Measurements from ENCODE around the gene NUDT16L1. TPM values are rescaled to one million over a fixed set of nuclear protein-coding genes. Genes with fewer than 3 reads are reported as not detected.
"Not testable (repeated sequence)": the region's sequence is repeated elsewhere in the genome, so short reads cannot be mapped to it uniquely, and the experiment has no call there.

The NUDT16L1 gene
- polyA plus RNA-seq, 2 donors: 18.5 to 29.3 TPM

- Histone ChIP-seq H3K27me3 (ENCODE audit: control insufficient read depth in 1 of 2, insufficient read depth in 2 of 2, low read length in 2 of 2) (no peaks in the 10 kb centered on the region), H3K4me3 (ENCODE audit: low read depth in 1 of 2, low read length in 2 of 2) (no peak overlapping the region), H3K9me3 (ENCODE audit: control insufficient read depth in 2 of 2, insufficient read depth in 1 of 2, low read depth in 1 of 2, low read length in 1 of 2) (no peaks in the 10 kb centered on the region), H3K4me1 (ENCODE audit: control insufficient read depth in 2 of 2, insufficient read depth in 2 of 2, low read length in 1 of 2) (peaks cover 0 to under 1% of the 10 kb centered on the region in 2 donors), H3K27ac (ENCODE audit: low read depth in 2 of 2, low read length in 1 of 2) (no peak overlapping the region), H3K36me3 (ENCODE audit: control insufficient read depth in 2 of 2, insufficient read depth in 2 of 2, low read length in 1 of 2) (peaks cover 14 to 25% of the 10 kb centered on the region in 2 donors)
- 93 to 96% methylated on average over 15 of the region's 15 CpGs for WGBS, 2 donors
Measured at GRCh38 chr16:4729876-4730275, 36.5 kb downstream of the NUDT16L1 start.

DNA sequence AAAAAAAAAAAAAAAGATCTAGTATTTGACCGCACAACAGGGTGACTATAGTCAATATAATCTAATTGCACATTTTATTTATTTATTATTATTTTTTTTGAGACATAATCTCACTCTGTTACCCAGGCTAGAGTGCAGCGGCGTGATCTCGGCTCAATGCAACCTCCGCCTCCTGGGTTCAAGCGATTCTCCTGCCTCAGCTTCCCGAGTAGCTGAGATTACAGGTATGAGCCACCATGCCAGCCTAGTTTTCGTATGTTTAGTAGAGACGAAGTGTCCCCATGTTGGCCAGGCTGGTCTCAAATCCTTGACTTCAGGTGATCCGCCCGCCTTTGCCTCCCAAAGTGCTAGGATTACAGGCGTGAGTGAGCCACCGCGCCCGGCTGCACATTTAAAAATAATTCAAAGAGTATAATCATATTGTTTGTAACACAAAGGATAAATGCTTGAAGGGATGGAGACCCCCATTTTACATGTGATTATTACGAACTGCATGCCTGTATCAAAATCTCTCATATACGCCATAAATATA is 39.9 kb downstream of the NUDT16L1 start:
- Histone ChIP-seq H3K27ac (ENCODE audit: low read depth in 2 of 2, low read length in 1 of 2) (peak overlapping the region in 1 of 2 donors; percentile 17), H3K4me3 (ENCODE audit: low read depth in 1 of 2, low read length in 2 of 2) (peak overlapping the region in 1 of 2 donors; percentile 94), H3K27me3 (ENCODE audit: control insufficient read depth in 1 of 2, insufficient read depth in 2 of 2, low read length in 2 of 2) (no peaks in the 10 kb centered on the region), H3K4me1 (ENCODE audit: control insufficient read depth in 2 of 2, insufficient read depth in 2 of 2, low read length in 1 of 2) (peaks cover 0 to 6% of the 10 kb centered on the region in 2 donors), H3K36me3 (ENCODE audit: control insufficient read depth in 2 of 2, insufficient read depth in 2 of 2, low read length in 1 of 2) (peaks cover 8 to 12% of the 10 kb centered on the region in 2 donors), H3K9me3 (ENCODE audit: control insufficient read depth in 2 of 2, insufficient read depth in 1 of 2, low read depth in 1 of 2, low read length in 1 of 2) (no peaks in the 10 kb centered on the region)
- 28 to 35% methylated on average over 17 of the region's 17 CpGs for WGBS, 2 donors

DNA sequence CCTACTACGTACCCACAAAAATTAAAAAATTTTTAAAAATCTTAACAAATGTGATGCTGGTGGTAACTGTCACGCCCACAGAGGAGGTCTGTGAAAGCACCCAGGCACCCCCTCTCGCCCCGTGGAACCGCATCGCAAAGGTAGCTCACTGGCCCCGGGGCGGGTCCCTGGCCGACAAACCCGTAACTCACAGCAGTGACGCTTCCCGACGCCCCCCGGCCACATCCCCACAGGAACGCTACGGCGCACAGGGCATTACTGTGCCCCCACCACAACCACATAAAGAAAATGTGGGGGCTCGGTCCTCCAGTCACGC is 40.3 kb downstream of the NUDT16L1 start:
- H3K27ac ChIP-seq (ENCODE audit: low read depth in 2 of 2, low read length in 1 of 2): peak overlapping the region; percentile 61 to 89
- peak overlapping the region; percentile 90 to 94 for H3K4me3 ChIP-seq (ENCODE audit: low read depth in 1 of 2, low read length in 2 of 2)
- H3K27me3 ChIP-seq (ENCODE audit: control insufficient read depth in 1 of 2, insufficient read depth in 2 of 2, low read length in 2 of 2): no peaks in the 10 kb centered on the region
- H3K36me3 ChIP-seq (ENCODE audit: control insufficient read depth in 2 of 2, insufficient read depth in 2 of 2, low read length in 1 of 2): peaks cover 4 to 8% of the 10 kb centered on the region in 2 donors
- H3K9me3 ChIP-seq (ENCODE audit: control insufficient read depth in 2 of 2, insufficient read depth in 1 of 2, low read depth in 1 of 2, low read length in 1 of 2): no peaks in the 10 kb centered on the region
- H3K4me1 ChIP-seq (ENCODE audit: control insufficient read depth in 2 of 2, insufficient read depth in 2 of 2, low read length in 1 of 2): peaks cover 0 to 6% of the 10 kb centered on the region in 2 donors
- 0 to 1% methylated on average over 19 of the region's 19 CpGs for WGBS, 2 donors

DNA sequence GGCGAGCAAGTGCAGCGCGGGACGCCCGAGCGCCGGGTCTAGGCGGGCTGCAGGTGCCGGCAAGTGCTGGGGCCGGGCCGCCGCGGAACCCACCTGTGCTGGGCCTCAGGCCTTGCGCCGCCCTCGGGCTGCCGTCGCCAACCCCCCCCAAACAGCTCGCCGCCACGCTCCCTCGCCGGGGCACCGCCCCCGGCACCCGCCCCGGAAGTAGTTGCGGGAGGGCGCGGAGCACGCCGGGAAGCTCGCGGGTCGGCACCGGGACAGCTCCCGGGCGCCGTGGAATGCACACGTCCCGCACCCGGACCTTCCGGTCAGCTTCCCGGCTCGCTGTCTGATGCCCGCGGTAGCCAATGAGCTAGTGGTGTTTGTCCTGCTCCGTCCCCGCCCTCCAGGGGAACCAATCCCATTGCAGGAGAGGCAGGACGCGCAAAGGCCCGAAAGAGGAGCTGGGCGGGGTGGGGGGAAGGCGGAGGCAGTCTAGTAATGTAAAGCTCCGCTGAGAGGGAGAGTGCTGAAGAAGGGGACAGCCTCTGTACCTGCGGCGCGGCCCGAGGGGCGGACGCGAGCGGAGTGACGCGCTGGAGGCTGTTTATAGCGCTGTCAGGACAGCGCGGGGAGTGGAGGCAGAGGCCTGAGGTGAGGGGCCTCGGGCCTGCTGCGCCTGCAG is 40.8 kb downstream of the NUDT16L1 start, which contains the start of the genes ANKS3 and DNAAF8:
Gene ANKS3, minus strand, starts transcription at position 209 of the 667 bp plus-strand sequence. CDS start 4,122 bp downstream, outside the sequence.
Gene DNAAF8, plus strand, starts transcription at position 475 of the 667 bp plus-strand sequence. CDS start 1,978 bp downstream, outside the sequence.
- Histone ChIP-seq H3K4me3 (ENCODE audit: low read depth in 1 of 2, low read length in 2 of 2) (peak within 1 kb of the TSS; percentile 90 to 94), H3K36me3 (ENCODE audit: control insufficient read depth in 2 of 2, insufficient read depth in 2 of 2, low read length in 1 of 2) (peaks cover 0 to 8% of the 10 kb centered on the region in 2 donors), H3K27ac (ENCODE audit: low read depth in 2 of 2, low read length in 1 of 2) (peak within 1 kb of the TSS; percentile 71 to 89), H3K4me1 (ENCODE audit: control insufficient read depth in 2 of 2, insufficient read depth in 2 of 2, low read length in 1 of 2) (peaks cover 0 to 6% of the 10 kb centered on the region in 2 donors), H3K27me3 (ENCODE audit: control insufficient read depth in 1 of 2, insufficient read depth in 2 of 2, low read length in 2 of 2) (no peaks in the 10 kb centered on the region), H3K9me3 (ENCODE audit: control insufficient read depth in 2 of 2, insufficient read depth in 1 of 2, low read depth in 1 of 2, low read length in 1 of 2) (no peaks in the 10 kb centered on the region)
- 0 to 1% methylated on average over 65 to 70 of the region's 70 CpGs for WGBS, 2 donors

- Histone ChIP-seq H3K36me3 (ENCODE audit: control insufficient read depth in 2 of 2, insufficient read depth in 2 of 2, low read length in 1 of 2) (peaks cover 0 to 5% of the 10 kb centered on the region in 2 donors), H3K4me3 (ENCODE audit: low read depth in 1 of 2, low read length in 2 of 2) (peak overlapping the region; percentile 90 to 94), H3K27ac (ENCODE audit: low read depth in 2 of 2, low read length in 1 of 2) (peak overlapping the region; percentile 71 to 89), H3K27me3 (ENCODE audit: control insufficient read depth in 1 of 2, insufficient read depth in 2 of 2, low read length in 2 of 2) (no peaks in the 10 kb centered on the region), H3K4me1 (ENCODE audit: control insufficient read depth in 2 of 2, insufficient read depth in 2 of 2, low read length in 1 of 2) (peaks cover 0 to 6% of the 10 kb centered on the region in 2 donors), H3K9me3 (ENCODE audit: control insufficient read depth in 2 of 2, insufficient read depth in 1 of 2, low read depth in 1 of 2, low read length in 1 of 2) (no peaks in the 10 kb centered on the region)
- 7 to 8% methylated on average over 36 to 38 of the region's 38 CpGs for WGBS, 2 donors
Measured at GRCh38 chr16:4734730-4735535, 41.6 kb downstream of the NUDT16L1 start.

DNA sequence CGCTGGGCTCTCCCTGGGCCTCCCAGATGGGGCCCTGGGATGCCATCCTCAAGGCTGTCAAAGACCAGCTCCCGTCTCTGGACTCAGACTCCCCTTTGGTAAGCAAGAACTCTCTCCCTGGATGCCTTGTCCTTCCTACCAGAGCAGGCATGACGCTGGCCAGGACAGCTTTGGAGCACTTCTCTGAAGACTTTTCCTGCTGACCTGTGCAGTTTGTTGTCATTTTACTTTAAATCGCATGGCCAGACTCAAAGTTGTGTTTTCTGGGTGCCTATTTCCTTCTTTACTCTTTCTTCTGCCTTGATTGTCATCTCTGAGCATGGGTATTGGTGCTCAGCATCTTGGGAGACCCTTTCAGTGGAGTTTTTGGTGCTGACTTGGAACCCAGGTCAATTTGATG is 43.2 kb downstream of the NUDT16L1 start:
- H3K9me3 ChIP-seq (ENCODE audit: control insufficient read depth in 2 of 2, insufficient read depth in 1 of 2, low read depth in 1 of 2, low read length in 1 of 2): no peaks in the 10 kb centered on the region
- peaks cover 0 to 6% of the 10 kb centered on the region in 2 donors for H3K4me1 ChIP-seq (ENCODE audit: control insufficient read depth in 2 of 2, insufficient read depth in 2 of 2, low read length in 1 of 2)
- no peaks in the 10 kb centered on the region for H3K36me3 ChIP-seq (ENCODE audit: control insufficient read depth in 2 of 2, insufficient read depth in 2 of 2, low read length in 1 of 2)
- no peaks in the 10 kb centered on the region for H3K27me3 ChIP-seq (ENCODE audit: control insufficient read depth in 1 of 2, insufficient read depth in 2 of 2, low read length in 2 of 2)
- H3K4me3 ChIP-seq (ENCODE audit: low read depth in 1 of 2, low read length in 2 of 2): no peak overlapping the region
- WGBS, 2 donors: 84 to 86% methylated on average over 4 of the region's 4 CpGs
- H3K27ac ChIP-seq (ENCODE audit: low read depth in 2 of 2, low read length in 1 of 2): no peak overlapping the region

- Histone ChIP-seq H3K27me3 (ENCODE audit: control insufficient read depth in 1 of 2, insufficient read depth in 2 of 2, low read length in 2 of 2) (no peaks in the 10 kb centered on the region), H3K4me3 (ENCODE audit: low read depth in 1 of 2, low read length in 2 of 2) (no peak overlapping the region), H3K4me1 (ENCODE audit: control insufficient read depth in 2 of 2, insufficient read depth in 2 of 2, low read length in 1 of 2) (peaks cover 0 to 6% of the 10 kb centered on the region in 2 donors), H3K27ac (ENCODE audit: low read depth in 2 of 2, low read length in 1 of 2) (no peak overlapping the region), H3K36me3 (ENCODE audit: control insufficient read depth in 2 of 2, insufficient read depth in 2 of 2, low read length in 1 of 2) (no peaks in the 10 kb centered on the region), H3K9me3 (ENCODE audit: control insufficient read depth in 2 of 2, insufficient read depth in 1 of 2, low read depth in 1 of 2, low read length in 1 of 2) (no peaks in the 10 kb centered on the region)
- WGBS, 2 donors: 78% methylated on average over 15 of the region's 15 CpGs
Measured at GRCh38 chr16:4737545-4737944, 44.2 kb downstream of the NUDT16L1 start.

- 74 to 79% methylated on average over 5 of the region's 5 CpGs for WGBS, 2 donors
- not testable (repeated sequence) for H3K36me3 ChIP-seq (ENCODE audit: control insufficient read depth in 2 of 2, insufficient read depth in 2 of 2, low read length in 1 of 2)
Measured at GRCh38 chr16:4738370-4738769, 45.0 kb downstream of the NUDT16L1 start.

DNA sequence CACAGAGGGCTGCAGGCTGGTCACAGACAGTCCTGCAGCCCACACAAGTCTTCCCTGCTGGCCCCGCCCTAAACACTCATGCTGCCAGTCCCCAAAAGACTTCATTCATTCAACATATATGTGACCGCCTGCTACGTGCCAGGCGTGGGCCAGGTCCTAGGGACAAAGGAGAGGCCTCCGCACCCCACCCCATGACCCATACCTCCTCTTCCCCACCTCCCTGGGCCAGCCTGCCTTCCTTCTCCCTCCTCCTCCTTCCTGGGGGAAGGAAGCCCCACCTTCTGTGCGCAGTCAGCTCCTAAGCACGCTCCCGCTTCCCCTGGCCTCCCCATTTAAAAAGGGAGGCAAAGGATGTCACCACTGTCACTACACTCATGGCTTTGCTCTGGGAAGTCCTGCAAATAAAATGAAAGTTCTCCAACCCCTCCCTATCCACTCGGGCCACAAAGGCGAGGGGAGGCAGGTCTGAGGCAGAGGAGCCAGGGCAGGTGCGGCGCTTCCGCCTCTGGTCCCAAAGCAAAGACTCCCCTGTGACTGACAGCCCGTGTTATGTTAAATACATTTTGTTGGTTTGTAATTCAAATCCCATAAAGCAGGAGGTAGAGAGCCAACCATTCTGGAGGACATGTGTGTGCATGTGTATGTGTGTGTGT is 50.0 kb downstream of the NUDT16L1 start:
- no peaks in the 10 kb centered on the region for H3K9me3 ChIP-seq (ENCODE audit: control insufficient read depth in 2 of 2, insufficient read depth in 1 of 2, low read depth in 1 of 2, low read length in 1 of 2)
- WGBS, 2 donors: 28 to 29% methylated on average over 14 of the region's 14 CpGs
- H3K4me1 ChIP-seq (ENCODE audit: control insufficient read depth in 2 of 2, insufficient read depth in 2 of 2, low read length in 1 of 2): peaks cover 0 to 7% of the 10 kb centered on the region in 2 donors
- H3K36me3 ChIP-seq (ENCODE audit: control insufficient read depth in 2 of 2, insufficient read depth in 2 of 2, low read length in 1 of 2): no peaks in the 10 kb centered on the region
- H3K4me3 ChIP-seq (ENCODE audit: low read depth in 1 of 2, low read length in 2 of 2): peak overlapping the region; percentile 2 to 31
- peak overlapping the region; percentile 25 to 67 for H3K27ac ChIP-seq (ENCODE audit: low read depth in 2 of 2, low read length in 1 of 2)
- H3K27me3 ChIP-seq (ENCODE audit: control insufficient read depth in 1 of 2, insufficient read depth in 2 of 2, low read length in 2 of 2): no peaks in the 10 kb centered on the region

More at GRCh38 chr16:4738370-4738769, 45.0 kb downstream of the NUDT16L1 start:
- H3K27ac ChIP-seq (ENCODE audit: low read depth in 2 of 2, low read length in 1 of 2); H3K27me3 ChIP-seq (ENCODE audit: control insufficient read depth in 1 of 2, insufficient read depth in 2 of 2, low read length in 2 of 2); H3K4me3 ChIP-seq (ENCODE audit: low read depth in 1 of 2, low read length in 2 of 2); H3K4me1 ChIP-seq (ENCODE audit: control insufficient read depth in 2 of 2, insufficient read depth in 2 of 2, low read length in 1 of 2); H3K9me3 ChIP-seq (ENCODE audit: control insufficient read depth in 2 of 2, insufficient read depth in 1 of 2, low read depth in 1 of 2, low read length in 1 of 2): not testable (repeated sequence)

All from esophagus (tissue), 2 donors.